HCT116 (cell line): ENCODE data around the gene ZNF282. TPM values are rescaled to one million over a fixed set of nuclear protein-coding genes. Genes with fewer than 3 reads are reported as not detected.

Experiments used
- ATAC-seq: fragments of 200-7000 bp; cut with Tn5 transposase; 2 replicates; pipeline ENCODE4 v1.9.1; 2020; ENCODE audit warnings: mild to moderate bottlenecking, moderate library complexity
- BruUV-seq: library from RNA; stranded (reverse); fragments of 400-500 nt; replicated peaks from 2 replicates; lab custom pipeline; 2021; lab: Mats Ljungman, UMichigan
- CTCF ChIA-PET: fragments of 300-600 bp; sonication (Branson Sonifier 250); formaldehyde crosslinking; loops from one replicate; lab custom pipeline; 2021; ENCODE audit warnings: antibody characterized with exemption; lab: Charles Lee
- POLR2A ChIA-PET: fragments of 300-600, 350-600 bp; sonication (Branson Sonifier 250); formaldehyde crosslinking; loops from one replicate; lab custom pipeline; 2021; ENCODE audit warnings: antibody characterized with exemption; lab: Charles Lee
- RAD21 ChIA-PET, 2 experiments: fragments of 300-600 bp; sonication (Branson Sonifier 250); formaldehyde crosslinking; loops; one replicate each; lab custom pipeline; 2023; ENCODE audit warnings: low total read pairs in 2 of 2; ENCODE audit not compliant: uncharacterized antibody in 2 of 2, unreplicated experiment in 2 of 2, low non-redundant PET in 1 of 2; lab: Charles Lee
- DNase-seq: peaks from one replicate; pipeline ENCODE4 v3.0.0-alpha.2; 2010; ENCODE audit warnings: low read depth, low spot score
- H2AFZ ChIP-seq: fragments of 200-600 bp; shearing (Covaris generic), sonication (generic); 2 replicates; pipeline ENCODE4 v1.6.1; 2017; ENCODE audit warnings: low read depth, mixed run types, mixed read lengths, antibody characterized with exemption, low read length; ENCODE audit not compliant: poor library complexity, severe bottlenecking
- H3K27ac ChIP-seq: 2 replicates; pipeline ENCODE4 v1.5.1; 2012; ENCODE audit warnings: low read depth, low read length
- H3K27me3 ChIP-seq: fragments of 200-600 bp; sonication (generic); 2 replicates; pipeline ENCODE4 v1.6.1; 2016; ENCODE audit warnings: mixed run types, low read length, mixed read lengths; ENCODE audit not compliant: insufficient read depth
- H3K36me3 ChIP-seq, 2 experiments: fragments of 200-500 bp in 1 of 2; fragments of 200-600 bp in 1 of 2; sonication (Bioruptor generic) in 1 of 2; sonication (generic) in 1 of 2; 2 replicates each; pipeline versions ENCODE4 v1.5.1 to v1.6.1; 2014 to 2016; ENCODE audit warnings: low read length in 2 of 2, inconsistent platforms in 1 of 2, mixed read lengths in 1 of 2, mixed run types in 1 of 2; ENCODE audit not compliant: insufficient read depth in 2 of 2, control insufficient read depth in 1 of 2
- H3K4me1 ChIP-seq, 2 experiments: fragments of 200-600 bp in 1 of 2; sonication (generic) in 1 of 2; 2 replicates each; pipeline versions ENCODE4 v1.5.1 to v1.6.1; 2012 to 2017; ENCODE audit warnings: low read length in 2 of 2, inconsistent platforms in 1 of 2, mild to moderate bottlenecking in 1 of 2, mixed read lengths in 1 of 2, mixed run types in 1 of 2, moderate library complexity in 1 of 2; ENCODE audit not compliant: insufficient read depth in 2 of 2, control insufficient read depth in 1 of 2
- H3K4me2 ChIP-seq: fragments of 200-600 bp; sonication (generic); 2 replicates; pipeline ENCODE4 v1.6.1; 2017; ENCODE audit warnings: mixed run types, low read length, mixed read lengths
- H3K4me3 ChIP-seq, 2 experiments: fragments of 200-600 bp in 1 of 2; sonication (generic) in 1 of 2; replicated peaks in 1 of 2; 2 replicates each; pipeline ENCODE4 v1.5.1; 2011 to 2016; ENCODE audit warnings: low read length in 2 of 2, control low read depth in 1 of 2, low read depth in 1 of 2, mild to moderate bottlenecking in 1 of 2, mixed read lengths in 1 of 2, mixed run types in 1 of 2
- H3K79me2 ChIP-seq: fragments of 200-600 bp; sonication (generic); 2 replicates; pipeline ENCODE4 v1.6.1; 2017; ENCODE audit warnings: mild to moderate bottlenecking, mixed run types, low read length, moderate library complexity, mixed read lengths; ENCODE audit not compliant: insufficient read depth
- H3K9ac ChIP-seq: fragments of 200-600 bp; sonication (generic); 2 replicates; pipeline ENCODE4 v1.6.1; 2016; ENCODE audit warnings: low read length, mixed read lengths
- H3K9me2 ChIP-seq: fragments of 200-600 bp; sonication (generic), shearing (Covaris generic); 2 replicates; pipeline ENCODE4 v1.6.1; 2017; ENCODE audit warnings: mixed run types, mild to moderate bottlenecking, moderate library complexity; ENCODE audit not compliant: insufficient read depth
- H3K9me3 ChIP-seq, 2 experiments: fragments of 200-500 bp in 1 of 2; fragments of 200-600 bp in 1 of 2; sonication (Bioruptor generic) in 1 of 2; sonication (generic) in 1 of 2; 2 replicates each; pipeline ENCODE4 v1.6.1; 2014 to 2017; ENCODE audit warnings: low read length in 2 of 2, mixed read lengths in 2 of 2, inconsistent platforms in 1 of 2, low read depth in 1 of 2, mild to moderate bottlenecking in 1 of 2, mixed run types in 1 of 2, moderate library complexity in 1 of 2; ENCODE audit not compliant: control insufficient read depth in 1 of 2, insufficient read depth in 1 of 2
- H4K20me1 ChIP-seq: fragments of 200-600 bp; sonication (generic), shearing (Covaris generic); 2 replicates; pipeline ENCODE4 v1.6.1; 2017; ENCODE audit warnings: mixed run types, mild to moderate bottlenecking, moderate library complexity; ENCODE audit not compliant: insufficient read depth
- CBX3 ChIP-seq: IDR thresholded peaks from 2 replicates; pipeline ENCODE4 v1.6.1; 2012; ENCODE audit warnings: low read depth
- CEBPB ChIP-seq: IDR thresholded peaks from 2 replicates; pipeline ENCODE4 v1.6.1; 2012; ENCODE audit warnings: low read depth
- CTCF ChIP-seq, 3 experiments: fragments of 200-600 bp in 1 of 3; sonication (generic) in 1 of 3; IDR thresholded peaks in 2 of 3; conservative IDR thresholded peaks in 1 of 3; 2 replicates each; pipeline ENCODE4 v1.5.1; 2012 to 2017; ENCODE audit warnings: low read depth in 2 of 3, low read length in 2 of 3, antibody characterized with exemption in 1 of 3, borderline replicate concordance in 1 of 3, control low read depth in 1 of 3, mild to moderate bottlenecking in 1 of 3, mixed read lengths in 1 of 3, mixed run types in 1 of 3, moderate library complexity in 1 of 3; ENCODE audit not compliant: insufficient read depth in 1 of 3
- EGR1 ChIP-seq: IDR thresholded peaks from 2 replicates; pipeline ENCODE4 v1.6.1; 2012; ENCODE audit warnings: low read depth
- ELF1 ChIP-seq: IDR thresholded peaks from 2 replicates; pipeline ENCODE4 v1.6.1; 2012; ENCODE audit warnings: low read depth, borderline replicate concordance
- EZH2phosphoT487 ChIP-seq: fragments of 200-600 bp; IDR thresholded peaks from 2 replicates; pipeline ENCODE4 v1.6.1; 2018; ENCODE audit warnings: antibody characterized with exemption, borderline replicate concordance
- MAX ChIP-seq: IDR thresholded peaks from 2 replicates; pipeline ENCODE4 v1.6.1; 2012
- POLR2A ChIP-seq: IDR thresholded peaks from 2 replicates; pipeline ENCODE4 v1.7.0; 2011; ENCODE audit warnings: borderline replicate concordance; ENCODE audit not compliant: insufficient read depth, insufficient read length; ENCODE audit errors: extremely low read depth
- POLR2AphosphoS5 ChIP-seq: IDR thresholded peaks from 2 replicates; pipeline ENCODE4 v1.6.1; 2011; ENCODE audit warnings: mild to moderate bottlenecking, low read depth, low read length, moderate library complexity
- REST ChIP-seq: IDR thresholded peaks from 2 replicates; pipeline ENCODE4 v1.6.1; 2012; ENCODE audit warnings: low read depth
- SRF ChIP-seq: IDR thresholded peaks from 2 replicates; pipeline ENCODE4 v1.6.1; 2012; ENCODE audit warnings: low read depth
- YY1 ChIP-seq: IDR thresholded peaks from 2 replicates; pipeline ENCODE4 v1.6.1; 2011; ENCODE audit warnings: low read length, low read depth, moderate library complexity, mild to moderate bottlenecking; ENCODE audit not compliant: insufficient replicate concordance; ENCODE audit errors: extremely low read depth
- ZFX ChIP-seq: fragments of 450-650 bp; IDR thresholded peaks from 2 replicates; pipeline ENCODE4 v1.6.1; 2017
- ZNF274 ChIP-seq: fragments of 200-500 bp; sonication (Bioruptor generic); IDR thresholded peaks from 2 replicates; pipeline ENCODE4 v1.6.1; 2014; ENCODE audit warnings: mild to moderate bottlenecking, low read depth, low read length, inconsistent platforms
- intact Hi-C: fragments of 100-400 bp; cut with micrococcal nuclease; formaldehyde crosslinking; loops from 2 replicates; pipeline ENCODE4 v1.10.0; 2022
- total RNA-seq: library from RNA; stranded (reverse); gene quantifications from one replicate; pipeline ENCODE4 v1.2.1, GENCODE V29; 2021; ENCODE audit not compliant: unreplicated experiment

The ZNF282 gene
- total RNA-seq, 1 experiment from 2014 or later = 30.4 TPM

GRCh38 chr7:149253665-149254064, 58.3 kb downstream of the ZNF282 start:
- intact Hi-C loops = no loop called here
- ChIA-PET RAD21 (no interaction called here), POLR2A (no interaction called here), CTCF (interaction anchor here (1.4 kb wide), 1 partner anchor 8 kb away, joined by 4 read pairs; the partner anchor contains the start of gene ZNF783)
- TF ChIP-seq POLR2AphosphoS5 (no peak), SRF (no peak), MAX (no peak)
- Histone ChIP-seq H3K9me2 (no peaks in the 10 kb centered on the region), H3K27ac (no peak overlapping the region), H3K9me3 (no peaks in the 10 kb centered on the region), H3K27me3 (no peaks in the 10 kb centered on the region), H3K36me3 (peaks cover 22 to 31% of the 10 kb centered on the region in 2 experiments; a peak in 3 of 4 replicates), H4K20me1 (no peaks in the 10 kb centered on the region), H3K9ac (no peak overlapping the region), H2AFZ (no peak overlapping the region), H3K79me2 (peaks cover 10% of the 10 kb centered on the region; the same call in 1 of the 2 replicates), H3K4me3 (no peak overlapping the region), H3K4me1 (no peaks in the 10 kb centered on the region), H3K4me2 (no peak overlapping the region)
- no peak for ATAC-seq
- no peak for DNase-seq
- no TSS peak for BruUV-seq

- Histone ChIP-seq H3K36me3 (peaks cover 22 to 31% of the 10 kb centered on the region in 2 experiments; a peak in 3 of 4 replicates), H3K27me3 (no peaks in the 10 kb centered on the region), H3K4me3 (no peak overlapping the region), H3K9me3 (no peaks in the 10 kb centered on the region), H3K79me2 (0 out of 2 replicates have a peak, but pooled peaks cover 3% of the 10 kb centered on the region), H2AFZ (no peak overlapping the region), H3K27ac (no peak overlapping the region), H3K9ac (no peak overlapping the region), H3K9me2 (no peaks in the 10 kb centered on the region), H3K4me2 (no peak overlapping the region), H4K20me1 (no peaks in the 10 kb centered on the region), H3K4me1 (no peaks in the 10 kb centered on the region)
- no peak for ATAC-seq
- ChIA-PET RAD21 (no interaction called here), POLR2A (no interaction called here), CTCF (no interaction called here)
- no TSS peak for BruUV-seq
- no peak for DNase-seq
- intact Hi-C loops = no loop called here
- TF ChIP-seq REST (no peak), POLR2A (no peak), YY1 (no peak), CBX3 (no peak), ELF1 (no peak), CTCF (IDR thresholded peaks at IDR 0.05 in 2 of 3, conservative IDR thresholded peaks at IDR 0.05 in 1 of 3; ENCODE audit: borderline replicate concordance in 1 of 3, insufficient read depth in 1 of 3, low read depth in 2 of 3, low read length in 2 of 3) (no peak), ZFX (no peak), CEBPB (no peak), EZH2phosphoT487 (no peak), EGR1 (no peak), ZNF274 (no peak), MAX (no peak)
These were observed 59.0 kb downstream of the ZNF282 start for GRCh38 chr7:149254181-149254858.
